Parathyroid adenoma (tissue), 2 donors: ENCODE measurements around the gene MCU.

Source experiments
- H2AFZ ChIP-seq: fragments of 300-600 bp; sonication (generic); one replicate; pipeline ENCODE4 v1.7.0; 2017; ENCODE audit warnings: antibody characterized with exemption, mild to moderate bottlenecking
- H3K27ac ChIP-seq: fragments of 300-600 bp; sonication (generic); one replicate; pipeline ENCODE4 v1.7.0; 2017
- H3K27me3 ChIP-seq: fragments of 300-600 bp; sonication (generic); one replicate; pipeline ENCODE4 v1.7.0; 2017; ENCODE audit warnings: low read length; ENCODE audit not compliant: control insufficient read depth, insufficient read depth
- H3K36me3 ChIP-seq: fragments of 300-600 bp; sonication (generic); one replicate; pipeline ENCODE4 v1.7.0; 2017; ENCODE audit warnings: low read length; ENCODE audit not compliant: control insufficient read depth, insufficient read depth
- H3K4me1 ChIP-seq: fragments of 300-600 bp; sonication (generic); one replicate; pipeline ENCODE4 v1.7.0; 2017; ENCODE audit warnings: control low read depth
- H3K4me2 ChIP-seq: fragments of 300-600 bp; sonication (generic); one replicate; pipeline ENCODE4 v1.7.0; 2017; ENCODE audit warnings: low read length
- H3K4me3 ChIP-seq: fragments of 300-600 bp; sonication (generic); one replicate; pipeline ENCODE4 v1.7.0; 2017; ENCODE audit warnings: low read depth, low read length
- H3K79me2 ChIP-seq: fragments of 300-600 bp; sonication (generic); one replicate; pipeline ENCODE4 v1.7.0; 2017; ENCODE audit warnings: control low read depth
- H3K9ac ChIP-seq: fragments of 300-600 bp; sonication (generic); one replicate; pipeline ENCODE4 v1.7.0; 2017; ENCODE audit warnings: mild to moderate bottlenecking
- H3K9me3 ChIP-seq: fragments of 300-600 bp; sonication (generic); one replicate; pipeline ENCODE4 v1.7.0; 2017; ENCODE audit warnings: low read length; ENCODE audit not compliant: control insufficient read depth
- CTCF ChIP-seq: fragments of 300-600 bp; sonication (generic); IDR thresholded peaks from one replicate; pipeline ENCODE4 v1.7.0; 2017; ENCODE audit warnings: antibody characterized with exemption, mild to moderate bottlenecking
- donor health status: primary hyperparathyroidism.

MCU gene

GRCh38 chr10:72858067-72858466 is 166.1 kb downstream of the MCU start:
- H2AFZ ChIP-seq: no peak overlapping the region
- no peak for TF ChIP-seq CTCF
- H3K36me3 ChIP-seq: no peaks in the 10 kb centered on the region

GRCh38 chr10:72862957-72863356 is 171.0 kb downstream of the MCU start:
- no peak overlapping the region for H3K4me2 ChIP-seq
- H3K9me3 ChIP-seq: no peaks in the 10 kb centered on the region
- H3K79me2 ChIP-seq: no peaks in the 10 kb centered on the region
- no peaks in the 10 kb centered on the region for H3K36me3 ChIP-seq
- H3K9ac ChIP-seq: no peak overlapping the region
- no peak overlapping the region for H3K27ac ChIP-seq
- no peaks in the 10 kb centered on the region for H3K4me1 ChIP-seq
- H2AFZ ChIP-seq: no peak overlapping the region
- H3K27me3 ChIP-seq: no peaks in the 10 kb centered on the region
- no peak for TF ChIP-seq CTCF
- H3K4me3 ChIP-seq: no peak overlapping the region

More at GRCh38 chr10:72858067-72858466, 166.1 kb downstream of the MCU start:
- Histone ChIP-seq H3K27ac (no peak overlapping the region), H3K27me3 (no peaks in the 10 kb centered on the region), H3K9ac (no peak overlapping the region), H3K4me1 (no peaks in the 10 kb centered on the region), H3K4me3 (no peak overlapping the region), H3K79me2 (no peaks in the 10 kb centered on the region), H3K9me3 (no peaks in the 10 kb centered on the region), H3K4me2 (no peak overlapping the region)

- Histone ChIP-seq H3K9ac (no peak overlapping the region), H3K36me3 (no peaks in the 10 kb centered on the region), H3K27ac (no peak overlapping the region), H3K27me3 (no peaks in the 10 kb centered on the region), H2AFZ (no peak overlapping the region), H3K4me3 (no peak overlapping the region), H3K9me3 (no peaks in the 10 kb centered on the region), H3K4me2 (no peak overlapping the region), H3K79me2 (no peaks in the 10 kb centered on the region), H3K4me1 (no peaks in the 10 kb centered on the region)
- TF ChIP-seq CTCF: peak; percentile 38
Observed at GRCh38 chr10:72875250-72876055, 183.5 kb downstream of the MCU start.

GRCh38 chr10:72879245-72879644 is 187.3 kb downstream of the MCU start:
- Histone ChIP-seq H3K27me3 (no peaks in the 10 kb centered on the region), H3K4me1 (no peaks in the 10 kb centered on the region), H3K79me2 (no peaks in the 10 kb centered on the region), H3K9me3 (no peaks in the 10 kb centered on the region), H2AFZ (no peak overlapping the region), H3K27ac (no peak overlapping the region), H3K4me2 (no peak overlapping the region), H3K4me3 (no peak overlapping the region), H3K36me3 (no peaks in the 10 kb centered on the region), H3K9ac (no peak overlapping the region)
- no peak for TF ChIP-seq CTCF

- Histone ChIP-seq H3K27me3 (no peaks in the 10 kb centered on the region), H3K4me1 (no peaks in the 10 kb centered on the region), H3K4me3 (no peak overlapping the region), H2AFZ (no peak overlapping the region), H3K4me2 (no peak overlapping the region), H3K79me2 (no peaks in the 10 kb centered on the region), H3K36me3 (no peaks in the 10 kb centered on the region), H3K9me3 (no peaks in the 10 kb centered on the region), H3K9ac (no peak overlapping the region), H3K27ac (no peak overlapping the region)
- TF ChIP-seq CTCF: no peak
Observed at GRCh38 chr10:72881291-72881690, 189.3 kb downstream of the MCU start.
